ENCODE results near the gene CCDC3.

Gene CCDC3

GRCh38 chr10:12929381-12929780 is 72.1 kb downstream of the CCDC3 start:
- no peak for DNase-seq
- intact Hi-C loops (cut with DNase I) = no loop called here

- intact Hi-C loops (cut with DNase I) = no loop called here
- DNase-seq = no peak
Observed at GRCh38 chr10:12928571-12928970, 72.9 kb downstream of the CCDC3 start.

GRCh38 chr10:12927896-12928295 is 73.6 kb downstream of the CCDC3 start:
- no peak for DNase-seq
- intact Hi-C loops (cut with DNase I) = no loop called here

- intact Hi-C loops (cut with DNase I) = no loop called here
- no peak for DNase-seq
Observed at GRCh38 chr10:12925845-12926244, 75.7 kb downstream of the CCDC3 start.

- intact Hi-C loops (cut with DNase I) = no loop called here
Observed at GRCh38 chr10:12924911-12925310, 76.6 kb downstream of the CCDC3 start.

GRCh38 chr10:12922117-12922900 is 79.2 kb downstream of the CCDC3 start:
- intact Hi-C loops (cut with DNase I) = no loop called here
- peak in 2 of 10 donors; percentile 80 to 85 for DNase-seq

More at GRCh38 chr10:12924911-12925310, 76.6 kb downstream of the CCDC3 start:
- DNase-seq = no peak

- DNase-seq = no peak
Observed at GRCh38 chr10:12921163-12921562, 80.3 kb downstream of the CCDC3 start.

DNA sequence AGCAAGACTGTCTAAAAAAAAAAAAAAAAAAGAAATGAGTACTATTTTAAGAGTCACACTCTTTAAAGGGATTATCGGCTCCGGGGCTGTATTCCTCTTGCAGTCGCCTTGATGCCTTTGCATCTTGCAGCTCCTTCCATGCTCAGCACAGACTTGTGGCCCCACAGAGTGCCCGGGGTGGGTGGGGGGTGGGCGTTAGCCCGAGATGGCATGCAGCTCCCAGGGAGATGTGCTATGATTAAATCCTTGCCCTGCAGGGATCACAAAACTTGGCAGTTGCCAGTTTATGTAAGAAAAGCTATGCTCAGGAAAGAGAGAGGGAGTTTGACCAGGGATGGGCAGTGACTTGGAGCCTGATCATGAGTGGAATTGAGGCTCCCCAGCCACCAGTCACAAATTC is 81.9 kb downstream of the CCDC3 start:
- intact Hi-C loops (cut with DNase I) = no loop called here
- no peak for DNase-seq

More at GRCh38 chr10:12921163-12921562, 80.3 kb downstream of the CCDC3 start:
- intact Hi-C loops (cut with DNase I) = no loop called here

DNA sequence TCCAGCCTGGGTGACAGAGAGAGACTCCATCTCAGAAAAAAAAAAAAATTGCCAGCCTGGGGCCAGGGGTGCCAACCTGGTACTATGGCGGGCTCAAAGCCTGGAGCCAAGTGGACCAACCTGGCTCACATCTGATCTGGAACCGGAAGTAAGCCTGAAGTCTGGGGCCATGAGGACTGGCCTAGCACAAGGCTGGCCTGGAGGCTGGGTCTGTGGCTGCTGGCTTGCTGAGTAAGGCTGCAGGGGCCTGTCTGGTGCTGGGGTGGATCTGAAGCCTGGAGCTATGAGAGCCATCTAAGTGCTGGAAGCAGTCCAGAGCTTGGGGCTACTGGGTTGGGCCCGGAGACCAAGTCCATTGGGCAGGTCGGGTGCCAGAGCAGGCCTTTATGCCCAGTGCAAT is 84.9 kb downstream of the CCDC3 start:
- DNase-seq = no peak
- intact Hi-C loops (cut with DNase I) = no loop called here

DNA sequence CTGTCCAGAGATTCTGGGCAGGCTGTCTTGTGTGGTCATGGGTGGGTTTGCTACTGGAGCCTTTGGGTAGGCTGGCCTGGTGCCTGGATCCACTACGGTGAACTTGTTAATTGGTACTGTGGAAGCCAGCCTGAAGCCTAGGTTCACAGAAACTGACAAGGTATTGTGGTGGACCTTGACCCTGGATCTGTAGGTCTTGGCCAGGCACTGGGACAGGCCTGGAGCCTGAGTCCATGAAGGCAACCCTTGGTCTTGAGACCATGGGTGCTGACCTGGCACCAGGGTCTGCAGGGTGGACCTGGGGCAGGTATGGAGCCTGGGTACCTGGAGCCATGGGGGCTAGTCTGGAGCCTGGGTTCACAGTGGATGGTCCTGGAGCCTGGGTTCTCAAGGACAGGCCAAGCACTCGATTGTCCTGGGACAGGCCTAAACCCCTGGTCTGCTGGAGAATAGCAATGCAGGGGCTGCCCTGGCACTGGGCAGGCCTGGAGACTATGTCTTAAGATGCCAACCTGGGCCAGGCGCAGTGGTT is 85.8 kb downstream of the CCDC3 start:
- no peak for DNase-seq
- intact Hi-C loops (cut with DNase I) = no loop called here

DNA sequence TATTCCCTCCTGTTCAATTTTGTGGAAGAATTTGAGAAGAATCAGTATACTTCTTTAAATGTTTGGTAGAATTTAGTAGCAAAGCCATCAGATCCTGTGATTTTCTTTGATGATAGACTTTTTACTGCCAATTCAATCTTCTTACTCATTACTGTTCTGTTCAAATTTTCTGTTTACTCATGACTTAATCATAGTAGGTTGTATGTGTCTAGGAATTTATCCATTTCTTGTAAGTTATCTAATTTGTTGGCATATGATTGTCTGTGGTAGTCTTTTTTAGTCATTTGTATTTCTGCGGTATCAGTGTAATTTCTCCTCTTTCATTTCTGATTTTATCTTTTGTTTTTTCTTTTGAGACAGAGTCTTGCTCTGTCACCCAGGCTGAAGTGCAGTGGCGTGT is 87.4 kb downstream of the CCDC3 start:
- no peak for DNase-seq
- intact Hi-C loops (cut with DNase I) = no loop called here

GRCh38 chr10:12911795-12912194 is 89.7 kb downstream of the CCDC3 start:
- no peak for DNase-seq
- intact Hi-C loops (cut with DNase I) = no loop called here

DNA sequence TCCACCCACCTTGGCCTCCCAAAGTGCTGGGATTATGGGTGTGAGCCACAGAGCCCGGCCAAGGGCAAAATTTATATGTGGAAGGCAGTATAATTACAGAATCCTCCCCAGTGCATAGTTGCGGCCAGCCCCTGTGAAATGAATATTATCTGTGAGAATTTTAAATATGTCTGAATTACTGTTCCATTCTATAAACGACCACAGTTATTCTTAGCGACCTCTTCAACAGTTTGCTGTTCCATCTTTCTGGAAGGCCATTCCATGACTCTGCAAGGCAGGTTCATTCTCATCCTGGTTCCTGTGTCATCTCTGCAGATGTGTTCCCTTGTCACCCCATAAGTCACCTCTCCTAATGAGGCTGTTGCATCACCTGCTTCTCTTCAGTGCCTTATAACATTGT is 90.7 kb downstream of the CCDC3 start:
- intact Hi-C loops (cut with DNase I) = no loop called here
- no peak for DNase-seq

DNA sequence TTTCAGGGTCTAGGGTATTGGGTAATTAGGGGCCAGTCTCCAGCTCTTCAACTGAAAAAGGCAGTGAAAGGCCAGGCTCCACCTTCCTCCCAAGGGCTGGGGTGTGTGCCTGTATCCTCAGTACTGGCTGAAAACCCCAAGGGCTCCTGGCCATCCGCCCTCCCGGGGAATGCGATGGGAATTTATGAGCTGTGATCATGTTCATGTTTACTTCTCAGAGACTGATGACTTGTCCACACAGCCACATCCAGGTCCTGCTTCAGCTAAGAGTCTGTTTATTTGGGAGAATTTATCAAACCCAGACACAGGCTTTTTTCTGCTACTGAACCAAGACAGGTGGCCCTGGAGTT is 91.7 kb downstream of the CCDC3 start:
- intact Hi-C loops (cut with DNase I) = no loop called here
- no peak for DNase-seq

DNA sequence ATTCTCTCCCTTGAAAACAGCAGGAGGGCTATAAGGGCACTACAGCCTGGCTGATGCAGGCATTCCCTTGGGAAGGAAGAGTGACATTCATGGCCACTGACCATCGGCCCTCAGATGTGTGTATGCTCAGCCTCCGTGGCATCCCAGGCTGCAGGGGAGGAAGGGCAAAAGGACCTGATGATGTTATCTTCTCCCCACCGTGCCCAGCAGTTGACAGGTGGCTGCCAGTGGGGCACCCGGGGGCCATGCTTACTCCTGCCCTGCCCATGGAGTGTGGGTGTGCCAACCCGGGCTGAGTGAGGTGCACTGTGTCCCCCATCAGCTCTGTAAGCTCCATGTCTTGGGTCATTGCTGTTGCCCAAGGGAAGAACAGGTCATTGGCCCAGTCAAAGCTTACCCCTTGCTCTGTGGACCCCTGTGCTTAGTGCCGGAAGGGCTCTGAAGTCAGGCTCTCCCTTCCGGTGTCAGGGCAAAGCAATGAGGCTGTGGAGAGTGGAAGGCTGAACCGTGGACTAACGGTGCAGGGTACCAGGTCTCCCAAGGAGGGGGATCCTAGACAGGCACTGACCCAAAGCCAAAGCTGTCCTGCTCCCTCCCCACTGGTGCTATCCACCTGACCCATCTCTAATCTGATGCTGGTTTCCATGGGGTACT is 92.2 kb downstream of the CCDC3 start:
- no peak for DNase-seq
- intact Hi-C loops (cut with DNase I) = no loop called here

- no peak for DNase-seq
- intact Hi-C loops (cut with DNase I) = no loop called here
Observed at GRCh38 chr10:12908773-12909172, 92.7 kb downstream of the CCDC3 start.

- intact Hi-C loops (cut with DNase I) = no loop called here
- no peak for DNase-seq
Observed at GRCh38 chr10:12907656-12908055, 93.9 kb downstream of the CCDC3 start.

DNA sequence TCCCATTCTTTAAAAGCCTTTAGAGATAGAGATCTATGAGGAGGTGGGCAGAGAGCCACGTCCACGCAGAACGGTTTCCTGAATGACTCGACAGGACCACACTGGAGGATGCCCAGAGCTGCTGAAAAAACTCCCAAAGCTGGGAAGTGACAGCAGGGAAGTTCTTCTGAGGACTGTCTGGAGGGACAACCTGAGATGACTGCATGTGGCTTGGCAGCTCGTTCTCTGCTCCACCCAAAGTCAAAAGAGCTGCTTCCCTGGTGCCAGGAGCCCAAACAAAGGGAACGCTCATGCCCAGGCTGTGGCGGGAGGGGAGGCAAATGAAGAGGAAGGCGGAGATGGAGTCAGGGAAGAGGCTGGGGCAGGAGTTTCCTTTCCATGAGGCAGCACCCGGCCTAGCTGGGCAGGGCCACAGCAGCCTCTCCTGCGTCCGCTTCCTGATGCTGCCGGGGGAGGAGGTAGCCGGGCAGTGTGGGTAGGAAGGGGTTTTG is 95.4 kb downstream of the CCDC3 start:
- peak in 3 of 10 donors; percentile 28 to 87 (median 77) for DNase-seq
- intact Hi-C loops (cut with DNase I) = no loop called here

DNA sequence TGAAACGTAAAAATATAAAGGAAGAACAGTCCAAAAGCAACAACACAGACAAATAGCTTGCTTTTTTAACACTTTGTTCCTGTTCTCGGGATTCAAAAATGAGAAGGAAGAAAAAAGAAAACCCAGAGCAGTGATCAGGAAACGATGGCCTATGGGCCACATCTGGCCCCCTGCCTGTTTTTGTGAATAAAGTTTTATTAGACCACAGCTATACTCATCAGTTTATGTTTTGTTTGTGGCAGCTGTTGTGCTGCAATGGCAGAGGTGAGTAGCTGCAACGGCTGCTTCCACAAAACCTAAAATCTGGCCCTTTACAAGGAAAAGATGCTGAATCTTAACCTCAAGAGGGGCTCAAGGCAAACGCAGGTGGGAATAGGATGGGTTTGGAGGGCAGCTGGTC is 96.4 kb downstream of the CCDC3 start:
- intact Hi-C loops (cut with DNase I) = no loop called here
- DNase-seq = no peak

DNA sequence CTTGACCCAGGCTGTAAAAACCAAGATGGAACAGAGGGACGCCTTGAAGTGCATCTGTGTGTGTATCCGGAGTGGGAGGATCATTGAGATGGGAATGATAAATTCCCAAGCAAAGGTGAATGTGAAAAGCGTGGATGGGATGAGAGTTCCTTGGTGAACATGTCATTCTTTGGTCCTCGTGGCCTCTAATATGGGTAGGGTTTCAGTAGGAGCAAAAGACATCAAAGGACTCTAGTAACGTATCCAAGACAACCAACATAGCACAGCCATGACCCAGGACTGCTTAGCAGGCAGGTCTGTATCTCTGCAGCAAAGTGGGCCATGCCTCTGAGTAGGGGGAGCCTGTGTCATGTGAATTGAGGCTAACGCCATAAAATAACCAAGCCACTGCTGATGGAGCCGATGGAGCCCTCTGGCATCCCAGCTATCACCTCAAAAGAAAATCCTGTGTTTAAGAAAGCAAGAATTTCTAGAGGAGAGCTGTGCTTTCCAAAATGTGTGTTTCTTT is 98.6 kb downstream of the CCDC3 start:
- intact Hi-C loops (cut with DNase I) = loop anchor here (5.0 kb wide), 1 partner anchor 641 kb away; no protein-coding TSS in a partner anchor
- DNase-seq = no peak

DNA sequence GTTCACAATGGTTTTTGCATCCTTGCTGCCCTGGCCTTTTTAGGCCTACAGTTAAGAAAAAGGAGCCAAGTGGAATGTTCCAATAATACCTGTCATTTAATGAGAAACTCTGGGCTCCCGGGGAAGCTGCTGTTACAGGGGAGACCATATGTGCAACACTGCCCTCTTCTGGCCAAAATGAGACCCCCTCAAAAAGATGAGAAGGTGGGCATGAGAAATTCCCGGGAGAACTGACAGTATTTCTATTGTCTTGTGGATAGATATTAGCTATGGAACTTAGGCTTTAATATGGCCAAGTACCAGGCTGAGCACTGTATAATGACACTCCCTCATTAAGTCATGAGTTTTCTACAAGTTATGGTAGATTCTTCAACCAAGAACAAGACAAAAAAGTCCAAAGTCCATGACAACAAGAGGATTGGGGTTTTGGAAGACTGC is 99.4 kb downstream of the CCDC3 start:
- intact Hi-C loops (cut with DNase I) = loop anchor here (5.0 kb wide), 1 partner anchor 640 kb away; no protein-coding TSS in a partner anchor
- DNase-seq = peak in 4 of 10 donors; percentile 28 to 67 (median 51)

Data from posterior cingulate gyrus (tissue), 11 donors.